ENCODE results near the gene CLEC14A. TPM values are rescaled to one million over a fixed set of nuclear protein-coding genes. Genes with fewer than 3 reads are reported as not detected.

The CLEC14A gene
- total RNA-seq, 2 donors from 2014 or later, result 4.4 to 7.7 TPM

DNA sequence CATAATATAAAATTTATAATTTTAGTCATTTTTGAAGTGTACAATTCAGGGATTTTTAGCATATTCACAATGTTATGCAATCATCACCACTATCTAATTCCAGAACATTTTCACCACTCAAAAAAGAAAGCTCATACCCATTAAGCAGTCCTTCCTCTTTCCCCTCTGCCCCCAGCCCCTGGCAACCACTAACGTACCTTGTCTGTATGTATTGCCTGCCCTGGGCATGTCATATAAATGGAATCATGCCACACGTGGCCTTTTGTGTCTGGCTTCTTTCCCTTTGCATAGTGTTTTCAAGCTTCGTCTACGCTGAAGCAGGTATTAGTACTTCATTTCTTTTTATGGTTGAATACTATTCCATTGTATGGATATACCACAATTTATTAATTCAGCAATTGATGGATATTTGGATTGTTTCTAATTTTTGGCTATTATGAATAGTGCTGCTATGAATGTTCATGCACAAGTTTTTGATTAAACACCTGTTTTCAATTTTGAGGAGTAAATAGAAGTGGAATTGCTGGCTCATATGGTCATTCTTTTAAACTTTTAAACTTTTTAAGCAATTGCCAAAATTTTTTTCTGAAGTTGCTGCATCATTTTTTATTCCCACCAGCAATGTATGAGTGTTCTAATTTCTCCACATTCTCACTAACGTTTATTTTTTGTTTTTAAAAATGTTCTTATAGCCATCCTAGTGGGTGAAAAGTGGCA is 49.8 kb downstream of the CLEC14A start:
- no peak overlapping the region for H3K27ac ChIP-seq
- no peaks in the 10 kb centered on the region for H3K9me3 ChIP-seq
- no peak for DNase-seq
- no peak overlapping the region for H3K4me3 ChIP-seq
- H3K27me3 ChIP-seq, result no peaks in the 10 kb centered on the region
- no peaks in the 10 kb centered on the region for H3K4me1 ChIP-seq
- H3K9ac ChIP-seq (ENCODE audit: low read depth in 2 of 2, low read length in 2 of 2), result no peak overlapping the region
- intact Hi-C loops (cut with DNase I), result no loop called here
- TF ChIP-seq, protein P1, sequence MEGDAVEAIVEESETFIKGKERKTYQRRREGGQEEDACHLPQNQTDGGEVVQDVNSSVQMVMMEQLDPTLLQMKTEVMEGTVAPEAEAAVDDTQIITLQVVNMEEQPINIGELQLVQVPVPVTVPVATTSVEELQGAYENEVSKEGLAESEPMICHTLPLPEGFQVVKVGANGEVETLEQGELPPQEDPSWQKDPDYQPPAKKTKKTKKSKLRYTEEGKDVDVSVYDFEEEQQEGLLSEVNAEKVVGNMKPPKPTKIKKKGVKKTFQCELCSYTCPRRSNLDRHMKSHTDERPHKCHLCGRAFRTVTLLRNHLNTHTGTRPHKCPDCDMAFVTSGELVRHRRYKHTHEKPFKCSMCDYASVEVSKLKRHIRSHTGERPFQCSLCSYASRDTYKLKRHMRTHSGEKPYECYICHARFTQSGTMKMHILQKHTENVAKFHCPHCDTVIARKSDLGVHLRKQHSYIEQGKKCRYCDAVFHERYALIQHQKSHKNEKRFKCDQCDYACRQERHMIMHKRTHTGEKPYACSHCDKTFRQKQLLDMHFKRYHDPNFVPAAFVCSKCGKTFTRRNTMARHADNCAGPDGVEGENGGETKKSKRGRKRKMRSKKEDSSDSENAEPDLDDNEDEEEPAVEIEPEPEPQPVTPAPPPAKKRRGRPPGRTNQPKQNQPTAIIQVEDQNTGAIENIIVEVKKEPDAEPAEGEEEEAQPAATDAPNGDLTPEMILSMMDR (IDR thresholded peaks at IDR 0.05), result no peak
- no peaks in the 10 kb centered on the region for H3K36me3 ChIP-seq

DNA sequence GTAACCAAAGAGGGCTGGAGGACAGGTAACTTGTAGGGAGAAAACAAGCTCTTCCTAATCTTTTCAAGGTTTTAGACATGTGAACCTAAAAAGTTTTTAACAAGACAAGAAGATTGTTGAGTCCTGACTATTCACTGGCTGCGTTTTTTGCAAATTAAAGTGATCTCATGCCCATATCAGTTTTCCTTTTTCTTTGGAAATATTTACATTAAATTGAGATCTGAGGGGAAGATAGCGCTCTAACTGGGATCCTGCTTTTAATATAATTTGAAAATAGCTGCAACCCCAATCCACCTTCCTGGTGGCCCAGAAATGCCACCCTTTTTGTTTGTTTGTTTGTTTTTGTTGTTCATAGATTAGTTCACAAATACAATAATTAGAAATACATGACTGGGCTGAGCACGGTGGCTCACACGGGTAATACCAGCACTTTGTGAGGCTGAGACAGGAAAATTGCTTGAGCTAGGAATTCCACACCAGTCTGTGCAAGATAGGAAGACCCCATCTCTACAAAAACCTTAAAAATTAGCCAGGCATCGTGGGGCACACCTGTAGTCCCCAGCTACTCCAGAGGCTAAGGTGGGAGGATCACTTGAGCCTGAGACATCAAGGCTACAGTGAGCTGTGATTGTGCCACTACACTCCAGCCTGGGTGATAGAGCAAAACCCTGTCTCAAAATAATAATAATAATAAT is 50.6 kb downstream of the CLEC14A start:
- H3K36me3 ChIP-seq, result no peaks in the 10 kb centered on the region
- intact Hi-C loops (cut with DNase I), result no loop called here
- TF ChIP-seq, protein P1 (IDR thresholded peaks at IDR 0.05), result no peak
- H3K4me3 ChIP-seq, result no peak overlapping the region
- no peaks in the 10 kb centered on the region for H3K4me1 ChIP-seq
- no peak overlapping the region for H3K9ac ChIP-seq (ENCODE audit: low read depth in 2 of 2, low read length in 2 of 2)
- H3K9me3 ChIP-seq, result no peaks in the 10 kb centered on the region
- no peak overlapping the region for H3K27ac ChIP-seq
- H3K27me3 ChIP-seq, result no peaks in the 10 kb centered on the region
- no peak for DNase-seq

DNA sequence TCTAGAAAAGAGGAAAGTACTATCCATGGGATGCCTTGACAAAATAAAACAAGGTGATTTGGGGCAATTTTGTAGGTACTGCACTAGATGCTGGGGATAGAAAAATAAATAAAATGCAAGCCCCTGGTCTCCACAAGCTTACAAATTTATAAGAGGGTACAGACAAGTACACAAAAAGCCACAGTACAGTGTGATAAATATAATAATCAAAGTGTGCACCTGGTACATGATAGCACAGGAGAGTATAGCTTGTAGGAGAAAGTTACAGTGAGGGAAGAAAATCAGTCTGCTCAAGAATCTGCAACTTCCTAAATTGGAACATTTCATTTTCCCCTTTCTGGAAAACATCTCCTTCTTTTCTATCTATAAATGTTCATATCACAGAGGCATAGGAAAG is 51.2 kb downstream of the CLEC14A start:
- Histone ChIP-seq H3K27ac (no peak overlapping the region), H3K27me3 (no peaks in the 10 kb centered on the region), H3K4me3 (no peak overlapping the region), H3K9me3 (no peaks in the 10 kb centered on the region), H3K36me3 (no peaks in the 10 kb centered on the region), H3K9ac (ENCODE audit: low read depth in 2 of 2, low read length in 2 of 2) (no peak overlapping the region), H3K4me1 (no peaks in the 10 kb centered on the region)
- no peak for DNase-seq
- TF ChIP-seq, protein P1 (IDR thresholded peaks at IDR 0.05), result no peak
- intact Hi-C loops (cut with DNase I), result no loop called here

Other genes with a start within 250 kb of the CLEC14A start
- 1 to 10 TPM; 8.5 to 8.8 TPM for gene SSTR1, start 48.2 kb downstream of the CLEC14A start, total RNA-seq